Bronchial epithelial cell (primary cell): ENCODE data around the gene THSD4. TPM values are rescaled to one million over a fixed set of nuclear protein-coding genes. Genes with fewer than 3 reads are reported as not detected.

Experiments used
- DNase-seq: peaks from one replicate; pipeline ENCODE4 v3.0.0-alpha.2; 2010; ENCODE audit warnings: low read depth
- FAIRE-seq: peaks from 2 replicates; lab custom pipeline; 2011; peaks lifted over from hg19 to GRCh38; lab: Jason Lieb, UNC
- H3K27me3 ChIP-seq: 2 replicates; pipeline ENCODE4 v1.5.1; 2011; ENCODE audit warnings: low read length; ENCODE audit not compliant: control insufficient read depth, insufficient read depth
- H3K36me3 ChIP-seq: 2 replicates; pipeline ENCODE4 v1.5.1; 2011; ENCODE audit warnings: low read length; ENCODE audit not compliant: control insufficient read depth, insufficient read depth
- H3K4me3 ChIP-seq: 2 replicates; pipeline ENCODE4 v1.5.1; 2011; ENCODE audit warnings: mild to moderate bottlenecking, low read depth, low read length, control low read depth
- total RNA-seq: library from RNA; depleted of rRNA; stranded (reverse); fragments of >200 nt; gene quantifications from 2 replicates; pipeline ENCODE4 v1.2.1, GENCODE V29; 2014
- TF ChIP-seq, protein P1 (sequence below): IDR thresholded peaks from 2 replicates; pipeline ENCODE4 v1.5.1; 2011; ENCODE audit warnings: mild to moderate bottlenecking, moderate library complexity, low read length, control low read depth, inconsistent platforms; ENCODE audit not compliant: insufficient read depth, severe bottlenecking

THSD4 gene
- total RNA-seq, 1 donor from 2014 or later = 14.5 TPM

- no peaks in the 10 kb centered on the region for H3K27me3 ChIP-seq
- H3K4me3 ChIP-seq = no peak overlapping the region
- TF ChIP-seq, protein P1, sequence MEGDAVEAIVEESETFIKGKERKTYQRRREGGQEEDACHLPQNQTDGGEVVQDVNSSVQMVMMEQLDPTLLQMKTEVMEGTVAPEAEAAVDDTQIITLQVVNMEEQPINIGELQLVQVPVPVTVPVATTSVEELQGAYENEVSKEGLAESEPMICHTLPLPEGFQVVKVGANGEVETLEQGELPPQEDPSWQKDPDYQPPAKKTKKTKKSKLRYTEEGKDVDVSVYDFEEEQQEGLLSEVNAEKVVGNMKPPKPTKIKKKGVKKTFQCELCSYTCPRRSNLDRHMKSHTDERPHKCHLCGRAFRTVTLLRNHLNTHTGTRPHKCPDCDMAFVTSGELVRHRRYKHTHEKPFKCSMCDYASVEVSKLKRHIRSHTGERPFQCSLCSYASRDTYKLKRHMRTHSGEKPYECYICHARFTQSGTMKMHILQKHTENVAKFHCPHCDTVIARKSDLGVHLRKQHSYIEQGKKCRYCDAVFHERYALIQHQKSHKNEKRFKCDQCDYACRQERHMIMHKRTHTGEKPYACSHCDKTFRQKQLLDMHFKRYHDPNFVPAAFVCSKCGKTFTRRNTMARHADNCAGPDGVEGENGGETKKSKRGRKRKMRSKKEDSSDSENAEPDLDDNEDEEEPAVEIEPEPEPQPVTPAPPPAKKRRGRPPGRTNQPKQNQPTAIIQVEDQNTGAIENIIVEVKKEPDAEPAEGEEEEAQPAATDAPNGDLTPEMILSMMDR = no peak
- H3K36me3 ChIP-seq = no peaks in the 10 kb centered on the region
- DNase-seq = no peak
- FAIRE-seq = no peak
These were observed 36.6 kb upstream of the THSD4 start for GRCh38 chr15:71078506-71079207.

GRCh38 chr15:71079208-71080044 is 35.8 kb upstream of the THSD4 start:
- Histone ChIP-seq H3K27me3 (no peaks in the 10 kb centered on the region), H3K36me3 (no peaks in the 10 kb centered on the region), H3K4me3 (no peak overlapping the region)
- FAIRE-seq (no peak), DNase-seq (peak; percentile 90)
- TF ChIP-seq, protein P1 = no peak

GRCh38 chr15:71080166-71080565 is 35.1 kb upstream of the THSD4 start:
- FAIRE-seq = no peak

GRCh38 chr15:71080705-71081104 is 34.6 kb upstream of the THSD4 start:
- no peaks in the 10 kb centered on the region for H3K36me3 ChIP-seq
- no peak for FAIRE-seq

More at GRCh38 chr15:71080166-71080565, 35.1 kb upstream of the THSD4 start:
- peak; percentile 92 for DNase-seq
- Histone ChIP-seq H3K4me3 (no peak overlapping the region), H3K27me3 (no peaks in the 10 kb centered on the region), H3K36me3 (no peaks in the 10 kb centered on the region)
- TF ChIP-seq, protein P1 = no peak

GRCh38 chr15:71082803-71083202 is 32.5 kb upstream of the THSD4 start:
- DNase-seq (no peak), FAIRE-seq (no peak)
- Histone ChIP-seq H3K27me3 (no peaks in the 10 kb centered on the region), H3K36me3 (no peaks in the 10 kb centered on the region), H3K4me3 (no peak overlapping the region)
- TF ChIP-seq, protein P1 = no peak

More at GRCh38 chr15:71080705-71081104, 34.6 kb upstream of the THSD4 start:
- TF ChIP-seq, protein P1 = no peak
- Histone ChIP-seq H3K27me3 (no peaks in the 10 kb centered on the region), H3K4me3 (no peak overlapping the region)
- peak; percentile 95 for DNase-seq
